GM19328 (cell line): Measurements from ENCODE around the gene PPP1R12C.
"Not testable (repeated sequence)": the region's sequence is repeated elsewhere in the genome, so short reads cannot be mapped to it uniquely, and the experiment has no call there.

Source experiments
- ATAC-seq: cut with Tn5 transposase; IDR thresholded peaks from one replicate; pipeline ENCODE4 v1.9.1; 2021; ENCODE audit warnings: mild to moderate bottlenecking, moderate library complexity; ENCODE audit not compliant: unreplicated experiment

Gene PPP1R12C

DNA sequence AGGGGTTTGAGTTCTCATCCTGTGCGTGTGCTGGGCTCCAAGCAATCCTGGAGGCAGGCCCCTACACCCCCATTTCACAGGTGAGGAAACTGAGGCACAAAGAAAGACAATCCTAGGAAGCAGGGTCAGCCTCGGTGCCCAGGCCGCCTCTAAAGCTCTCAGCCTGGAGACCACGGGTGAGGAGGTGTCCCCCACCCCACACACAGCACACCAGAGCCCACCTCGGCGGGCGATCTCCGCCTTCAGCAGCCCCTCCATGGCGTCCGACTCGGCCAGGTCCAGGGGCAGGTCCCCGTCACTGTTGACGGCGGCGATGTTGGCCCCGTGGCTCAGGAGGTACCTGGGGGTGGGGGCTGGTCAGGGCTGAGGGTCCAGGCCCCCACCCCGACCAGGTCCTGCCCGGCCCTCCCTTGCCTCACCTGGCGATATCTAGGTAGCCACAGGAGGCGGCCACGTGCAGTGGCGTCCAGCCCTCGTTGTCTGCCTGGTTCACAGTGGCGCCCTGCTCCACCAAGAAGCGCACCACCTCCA, 5.1 kb downstream of the PPP1R12C start:
- ATAC-seq: no peak

GRCh38 chr19:55111238-55111831, 6.1 kb downstream of the PPP1R12C start:
- ATAC-seq: no peak

DNA sequence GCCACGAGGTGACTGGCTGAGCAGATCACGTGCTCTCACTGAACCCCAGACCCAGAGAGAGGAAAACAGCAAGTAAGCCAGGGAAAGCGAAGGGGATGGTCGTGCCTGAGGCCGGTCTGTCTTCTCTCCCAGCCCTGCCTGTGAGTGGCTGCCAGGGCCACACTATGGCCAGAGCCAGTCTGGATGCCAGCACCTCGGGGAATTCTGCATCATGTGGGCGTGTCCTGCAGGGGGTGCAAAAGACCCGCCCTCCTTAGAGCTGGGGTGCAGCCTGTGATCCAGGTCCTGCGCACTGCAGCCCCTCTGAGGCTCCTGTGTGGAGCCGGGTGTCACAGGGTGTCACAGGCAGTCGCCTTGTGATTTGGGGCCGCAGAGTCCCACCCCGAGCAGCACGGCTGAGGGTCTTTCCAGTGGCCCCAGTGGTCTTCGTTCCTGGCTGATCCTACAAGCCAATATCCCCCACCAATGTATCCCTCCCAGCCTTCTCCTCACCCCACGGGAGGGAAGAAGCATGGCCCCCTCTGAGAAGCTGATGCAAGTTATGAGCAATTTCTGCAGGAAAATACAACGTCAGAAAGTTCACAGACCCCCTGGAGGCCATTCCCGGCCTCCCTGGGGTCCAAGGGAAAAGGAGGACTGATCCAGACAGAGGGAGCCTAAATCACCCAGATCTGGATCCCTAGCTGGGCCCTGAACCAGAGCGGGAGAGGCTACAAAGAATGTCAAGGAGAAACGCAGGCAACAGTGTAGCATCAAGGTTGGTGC, 7.7 kb downstream of the PPP1R12C start:
- ATAC-seq: no peak

DNA sequence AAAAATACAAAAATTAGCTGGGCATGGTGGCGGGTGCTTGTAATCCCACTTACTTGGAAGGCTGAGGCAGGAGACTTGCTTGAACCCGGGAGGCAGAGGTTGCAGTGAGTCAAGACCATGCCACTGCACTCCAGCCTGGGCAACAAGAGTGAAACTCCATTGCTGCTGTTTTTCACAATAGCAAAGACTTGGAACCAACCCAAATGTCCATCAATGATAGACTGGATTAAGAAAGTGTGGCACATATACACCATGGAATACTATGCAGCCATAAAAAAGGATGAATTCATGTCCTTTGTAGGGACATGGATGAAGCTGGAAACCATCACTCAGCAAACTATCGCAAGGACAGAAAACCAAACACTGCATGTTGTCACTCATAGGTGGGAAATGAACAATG, 10.2 kb downstream of the PPP1R12C start:
- not testable (repeated sequence) for ATAC-seq

- ATAC-seq: no peak
Observed at GRCh38 chr19:55106591-55106990, 10.8 kb downstream of the PPP1R12C start.

- ATAC-seq: no peak
Observed at GRCh38 chr19:55105237-55105636, 12.2 kb downstream of the PPP1R12C start.

DNA sequence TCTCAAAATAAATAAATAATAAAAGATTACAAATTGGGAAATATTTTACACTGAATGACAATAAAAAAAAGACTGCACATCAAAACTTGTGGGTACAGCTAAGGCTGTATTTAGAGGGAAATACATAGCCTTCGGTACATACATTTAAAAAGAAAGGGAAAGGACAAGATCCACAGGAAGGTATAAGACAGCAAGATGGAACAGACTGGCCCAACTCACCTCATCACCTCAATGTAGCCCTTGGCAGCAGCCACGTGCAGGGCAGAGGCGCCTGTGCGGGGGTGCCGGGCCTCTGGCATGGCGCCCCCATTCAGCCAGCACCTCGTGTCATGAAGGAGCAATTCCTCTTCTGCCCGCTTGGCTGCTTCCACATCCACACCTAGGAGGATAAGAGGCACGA, 14.2 kb downstream of the PPP1R12C start:
- no peak for ATAC-seq

DNA sequence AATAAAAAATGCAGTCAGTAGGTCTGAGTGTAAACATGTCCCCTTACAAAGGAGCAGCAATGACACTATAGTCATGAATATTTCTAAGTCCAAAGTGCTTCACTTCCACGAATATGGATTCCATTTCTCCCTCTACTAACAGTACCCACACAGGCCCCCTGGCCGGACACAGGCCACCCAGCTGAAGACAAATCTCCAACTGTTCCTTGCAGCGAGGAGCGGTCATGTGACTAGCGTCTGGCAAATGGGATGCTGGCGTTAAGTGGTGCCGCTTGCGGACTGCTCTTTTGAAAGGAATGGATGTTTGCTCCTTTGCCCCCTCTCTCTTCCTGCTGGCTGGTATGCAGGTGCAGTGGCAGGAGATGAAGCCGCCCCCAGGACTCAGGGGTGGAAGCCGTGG, 16.2 kb downstream of the PPP1R12C start:
- ATAC-seq: no peak

- no peak for ATAC-seq
Observed at GRCh38 chr19:55099557-55100506, 17.6 kb downstream of the PPP1R12C start.

DNA sequence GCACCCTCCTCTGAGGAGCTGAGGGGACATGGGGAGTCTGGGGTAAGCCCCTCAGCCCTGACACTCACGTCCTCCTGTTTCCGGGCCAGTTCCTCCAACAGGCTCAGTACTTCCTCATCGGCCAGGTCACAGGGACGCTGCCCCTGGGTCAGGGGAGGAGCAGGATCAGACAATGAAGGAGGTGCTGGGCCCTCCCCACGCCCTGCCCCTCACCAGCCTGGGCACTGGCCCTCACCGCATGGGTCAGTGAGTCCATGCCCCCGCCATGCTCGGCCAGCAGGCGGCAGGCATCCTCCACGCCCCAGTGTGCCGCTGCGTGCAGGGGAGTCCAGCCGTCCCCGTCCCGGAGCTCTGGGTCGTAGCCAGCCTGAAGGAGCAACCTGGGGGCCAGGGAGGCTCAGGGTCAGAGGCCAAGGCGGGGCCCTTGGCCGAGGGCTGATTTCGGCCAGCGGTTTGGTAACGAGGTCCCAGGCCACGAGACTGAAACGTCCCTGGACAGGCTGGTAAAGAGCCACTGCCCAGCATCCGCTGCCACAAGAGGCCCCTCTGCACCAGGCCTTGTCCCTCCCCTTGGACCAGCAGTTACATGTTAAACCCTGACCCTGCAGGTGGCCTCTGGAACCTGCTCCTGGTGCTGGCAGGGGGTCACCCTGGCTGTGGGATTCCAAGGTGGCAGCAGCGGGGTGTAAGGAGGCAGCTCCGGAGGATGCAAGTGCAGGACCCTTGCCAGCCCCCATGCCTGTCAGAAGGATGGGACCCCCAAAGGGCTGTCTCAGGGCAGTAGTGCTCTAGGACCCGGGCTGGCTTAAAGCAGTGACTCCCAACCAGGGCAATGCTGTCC, 18.5 kb downstream of the PPP1R12C start:
- no peak for ATAC-seq

DNA sequence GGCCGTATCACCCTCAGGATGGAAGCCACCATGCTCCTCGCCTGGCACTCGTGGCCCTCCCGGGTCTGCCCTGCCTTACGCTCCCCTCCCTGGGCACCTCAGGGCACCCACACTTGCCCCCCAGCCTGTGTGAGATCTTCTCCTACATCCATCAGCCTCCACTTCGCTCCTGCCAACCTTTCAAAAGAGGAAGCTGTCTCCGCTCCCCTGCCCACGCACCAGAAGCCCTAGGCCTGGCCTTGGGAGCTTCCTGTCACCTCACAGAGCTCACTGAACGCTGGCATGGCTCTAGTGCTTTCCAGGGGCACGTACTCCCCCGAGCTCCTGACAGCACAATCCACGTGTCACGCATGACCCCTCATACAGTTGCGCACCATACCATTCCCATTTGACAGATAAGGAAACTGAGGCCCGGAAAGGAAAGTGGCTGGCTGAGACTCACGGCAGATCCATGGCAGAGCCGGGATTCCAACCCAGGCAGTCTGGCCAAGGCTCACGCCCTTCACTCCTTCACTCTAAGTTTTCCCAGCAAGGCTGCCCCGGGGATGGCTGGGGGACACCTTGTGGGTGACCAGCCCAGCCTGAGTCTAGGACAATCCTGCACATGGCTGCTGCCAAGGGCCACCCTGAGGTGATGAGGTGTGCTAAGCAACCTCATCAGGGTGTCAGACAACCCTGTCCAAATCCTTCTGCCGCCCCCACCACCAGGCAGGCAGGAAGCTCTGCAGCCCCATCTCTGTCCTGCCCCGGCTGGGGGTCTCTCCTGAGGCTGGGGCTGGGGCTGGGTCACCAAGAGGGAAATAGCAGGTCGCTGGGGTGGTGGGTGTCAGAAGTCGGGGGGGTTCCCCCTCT, 19.3 kb downstream of the PPP1R12C start:
- no peak for ATAC-seq

- ATAC-seq: no peak
Observed at GRCh38 chr19:55096061-55096701, 21.3 kb downstream of the PPP1R12C start.

- ATAC-seq: no peak
Observed at GRCh38 chr19:55095260-55096060, 22.0 kb downstream of the PPP1R12C start.

GRCh38 chr19:55094456-55095259, 22.8 kb downstream of the PPP1R12C start:
- no peak for ATAC-seq

GRCh38 chr19:55092423-55093318, 24.8 kb downstream of the PPP1R12C start:
- no peak for ATAC-seq

- ATAC-seq: no peak
Observed at GRCh38 chr19:55091955-55092354, 25.5 kb downstream of the PPP1R12C start.
